ENCODE data around the gene GABRP. TPM values are rescaled to one million over a fixed set of nuclear protein-coding genes. Genes with fewer than 3 reads are reported as not detected.
"Not testable (repeated sequence)": the region's sequence is repeated elsewhere in the genome, so short reads cannot be mapped to it uniquely, and the experiment has no call there.

Gene GABRP
- total and polyA plus RNA-seq, 5 experiments from 2014 or later = not detected

DNA sequence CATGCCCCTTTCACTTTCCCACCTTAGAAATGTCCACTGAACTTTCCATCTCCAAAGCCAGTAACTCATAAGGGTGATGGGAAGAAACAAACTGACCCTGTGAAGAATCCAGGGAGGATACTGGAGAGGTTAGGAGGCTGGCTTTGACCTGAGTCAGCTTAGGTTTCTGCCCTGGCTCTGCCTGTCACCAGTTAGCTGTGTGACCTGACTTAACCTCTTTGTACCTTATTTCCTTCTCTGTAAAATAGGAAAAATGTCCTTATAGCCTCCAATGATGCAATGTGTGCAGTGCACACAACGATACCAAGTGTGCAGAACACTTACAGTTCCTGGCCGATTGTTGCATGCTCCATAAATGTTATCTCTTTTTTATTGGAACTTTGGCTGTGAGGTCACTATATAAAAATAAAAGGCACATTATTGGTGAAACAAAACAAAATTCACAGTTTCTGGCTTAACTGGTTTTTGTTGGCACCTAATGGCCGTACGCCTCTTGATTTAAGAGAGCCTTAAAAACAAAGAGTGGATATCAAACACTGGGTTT, 37.8 kb downstream of the GABRP start:
- H3K4me1 Mint-ChIP-seq = no peaks in the 10 kb centered on the region
- no peaks in the 10 kb centered on the region for H3K36me3 Mint-ChIP-seq
- peaks cover 0 to 8% (median 5%) of the 10 kb centered on the region in 5 donors for H3K27me3 Mint-ChIP-seq
- no peak overlapping the region for H3K27ac Mint-ChIP-seq
- peaks cover 0 to 5% (median 0%) of the 10 kb centered on the region in 9 donors for H3K9me3 Mint-ChIP-seq
- DNase-seq (no peak), ATAC-seq (no peak)
- no peak overlapping the region for H3K4me3 Mint-ChIP-seq
- POLR2A ChIA-PET = no interaction called here

DNA sequence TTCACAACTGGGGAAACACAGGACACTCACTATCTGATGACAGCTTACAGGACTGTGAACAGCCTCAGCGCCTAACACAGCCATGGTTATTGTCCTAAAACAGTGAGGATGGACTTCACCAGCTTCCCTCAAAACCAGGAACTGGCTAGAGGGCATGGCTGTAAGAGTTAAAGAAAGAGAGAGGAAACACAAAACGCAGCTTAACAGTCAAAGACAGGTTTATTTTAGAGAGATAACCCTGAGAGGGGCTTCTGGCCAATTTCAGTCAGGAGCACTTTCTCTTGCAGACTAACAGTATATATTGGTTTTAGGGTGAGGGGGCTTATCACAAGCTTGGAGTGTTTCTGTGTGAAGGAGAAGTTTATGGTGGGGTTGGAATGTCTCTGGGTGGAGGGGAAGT, 42.6 kb downstream of the GABRP start:
- Mint-ChIP-seq H3K27me3 (peaks cover 2 to 10% (median 5%) of the 10 kb centered on the region in 5 donors), H3K9me3 (peaks cover 0 to 5% (median 0%) of the 10 kb centered on the region in 9 donors), H3K36me3 (no peaks in the 10 kb centered on the region), H3K4me1 (no peaks in the 10 kb centered on the region), H3K27ac (no peak overlapping the region), H3K4me3 (no peak overlapping the region)
- DNase-seq (no peak), ATAC-seq (no peak)
- POLR2A ChIA-PET = no interaction called here

GRCh38 chr5:170832241-170832640, 48.7 kb downstream of the GABRP start:
- ATAC-seq = no peak
- Mint-ChIP-seq H3K27ac (no peak overlapping the region), H3K9me3 (peaks cover 0 to 15% (median 3%) of the 10 kb centered on the region in 9 donors), H3K36me3 (no peaks in the 10 kb centered on the region), H3K4me1 (no peaks in the 10 kb centered on the region), H3K27me3 (peaks cover 0 to 8% (median 2%) of the 10 kb centered on the region in 5 donors), H3K4me3 (no peak overlapping the region)
- DNase-seq = no peak
- POLR2A ChIA-PET = no interaction called here

DNA sequence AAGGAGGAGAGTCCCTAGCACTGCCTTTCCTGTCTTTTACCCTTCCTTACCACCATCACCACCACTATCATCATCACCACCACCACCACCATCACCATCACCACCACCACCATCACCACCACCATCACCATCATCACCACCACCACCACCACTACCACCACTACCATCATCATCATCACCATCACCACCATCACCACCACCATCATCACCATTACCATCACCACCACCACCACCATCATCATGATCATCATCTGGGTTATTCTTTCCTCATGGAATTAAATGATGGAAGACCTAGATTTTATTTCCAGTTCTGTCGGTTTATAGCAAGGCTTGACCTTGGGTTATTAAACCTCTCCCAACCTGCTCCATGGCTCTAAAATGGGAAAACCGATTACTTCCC, 50.5 kb downstream of the GABRP start:
- H3K27me3 Mint-ChIP-seq, H3K4me1 Mint-ChIP-seq, H3K4me3 Mint-ChIP-seq, ATAC-seq, POLR2A ChIA-PET, H3K27ac Mint-ChIP-seq, H3K36me3 Mint-ChIP-seq, DNase-seq: not testable (repeated sequence)
- H3K9me3 Mint-ChIP-seq = peaks cover 0 to 15% (median 3%) of the 10 kb centered on the region in 9 donors

GRCh38 chr5:170836226-170836625, 52.7 kb downstream of the GABRP start:
- Mint-ChIP-seq H3K4me1 (no peaks in the 10 kb centered on the region), H3K4me3 (no peak overlapping the region), H3K27ac (no peak overlapping the region), H3K27me3 (peaks cover 0 to 8% (median 0%) of the 10 kb centered on the region in 5 donors), H3K9me3 (peaks cover 0 to 15% (median 3%) of the 10 kb centered on the region in 9 donors), H3K36me3 (no peaks in the 10 kb centered on the region)
- POLR2A ChIA-PET = no interaction called here
- DNase-seq = no peak
- ATAC-seq = no peak

DNA sequence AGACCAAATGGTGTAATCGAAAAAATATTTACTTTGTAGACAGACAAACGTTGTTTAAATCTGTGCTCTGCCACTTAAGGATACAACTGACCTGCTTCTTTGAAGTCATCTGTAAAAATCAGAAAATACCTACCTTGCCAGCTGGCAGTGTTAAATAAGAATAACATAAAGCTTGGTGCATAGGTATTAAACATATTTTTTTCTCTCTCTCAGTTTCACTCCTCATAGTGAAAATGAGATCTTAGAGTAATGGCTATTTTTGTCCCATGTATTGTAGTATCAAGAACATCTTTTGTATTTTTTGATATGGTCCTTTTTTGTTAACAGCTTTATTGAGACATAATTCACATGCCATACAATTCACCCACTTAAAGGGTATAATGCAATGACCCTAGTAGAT, 60.3 kb downstream of the GABRP start:
- H3K27me3 Mint-ChIP-seq = peaks cover 0 to 8% (median 7%) of the 10 kb centered on the region in 5 donors
- POLR2A ChIA-PET = no interaction called here
- H3K4me3 Mint-ChIP-seq = no peak overlapping the region

GRCh38 chr5:170844651-170845050, 61.1 kb downstream of the GABRP start:
- Mint-ChIP-seq H3K9me3 (peaks cover 0 to 5% (median 0%) of the 10 kb centered on the region in 9 donors), H3K27ac (peak overlapping the region in 1 of 10 donors; percentile 82), H3K4me1 (no peaks in the 10 kb centered on the region), H3K27me3 (peaks cover 0 to 8% (median 7%) of the 10 kb centered on the region in 5 donors), H3K36me3 (no peaks in the 10 kb centered on the region), H3K4me3 (no peak overlapping the region)
- POLR2A ChIA-PET = no interaction called here
- DNase-seq (no peak), ATAC-seq (no peak)

More for the DNA sequence above, 60.3 kb downstream of the GABRP start:
- DNase-seq = no peak
- H3K9me3 Mint-ChIP-seq = peaks cover 0 to 5% (median 0%) of the 10 kb centered on the region in 9 donors
- no peaks in the 10 kb centered on the region for H3K36me3 Mint-ChIP-seq
- H3K27ac Mint-ChIP-seq = no peak overlapping the region
- ATAC-seq = no peak
- no peaks in the 10 kb centered on the region for H3K4me1 Mint-ChIP-seq

GRCh38 chr5:170846416-170846815, 62.9 kb downstream of the GABRP start:
- no peaks in the 10 kb centered on the region for H3K4me1 Mint-ChIP-seq
- POLR2A ChIA-PET = no interaction called here
- ATAC-seq (no peak), DNase-seq (no peak)
- peaks cover 0 to 10% (median 7%) of the 10 kb centered on the region in 5 donors for H3K27me3 Mint-ChIP-seq
- no peak overlapping the region for H3K4me3 Mint-ChIP-seq
- no peak overlapping the region for H3K27ac Mint-ChIP-seq
- no peaks in the 10 kb centered on the region for H3K36me3 Mint-ChIP-seq
- peaks cover 0 to 5% (median 0%) of the 10 kb centered on the region in 9 donors for H3K9me3 Mint-ChIP-seq

DNA sequence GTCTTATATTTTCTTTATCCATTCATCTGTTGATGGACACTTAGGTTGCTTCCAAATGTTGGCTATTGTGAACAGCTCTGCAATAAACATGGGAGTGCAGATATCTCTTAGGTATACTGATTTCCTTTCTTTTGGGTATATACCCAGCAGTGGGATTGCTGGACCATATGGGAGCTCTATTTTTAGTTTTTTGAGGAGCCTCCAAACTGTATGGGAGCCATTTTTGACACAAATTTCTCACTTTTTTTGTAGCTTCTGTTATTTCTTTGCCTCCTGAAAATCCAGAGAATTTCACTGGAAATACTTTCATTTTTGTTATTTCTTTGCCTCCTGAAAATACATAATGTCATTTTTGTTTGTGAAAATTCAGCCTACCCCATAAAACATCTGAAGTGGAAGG, 63.3 kb downstream of the GABRP start:
- POLR2A ChIA-PET = no interaction called here
- ATAC-seq (no peak), DNase-seq (no peak)
- H3K27me3 Mint-ChIP-seq = peaks cover 0 to 11% (median 8%) of the 10 kb centered on the region in 5 donors
- no peak overlapping the region for H3K4me3 Mint-ChIP-seq
- no peaks in the 10 kb centered on the region for H3K36me3 Mint-ChIP-seq
- peaks cover 0 to 5% (median 0%) of the 10 kb centered on the region in 9 donors for H3K9me3 Mint-ChIP-seq
- no peak overlapping the region for H3K27ac Mint-ChIP-seq
- no peaks in the 10 kb centered on the region for H3K4me1 Mint-ChIP-seq

GRCh38 chr5:170848033-170848432, 64.5 kb downstream of the GABRP start:
- Mint-ChIP-seq H3K36me3 (no peaks in the 10 kb centered on the region), H3K27me3 (peaks cover 0 to 13% (median 8%) of the 10 kb centered on the region in 5 donors), H3K9me3 (peaks cover 0 to 5% (median 0%) of the 10 kb centered on the region in 9 donors), H3K4me3 (no peak overlapping the region), H3K4me1 (no peaks in the 10 kb centered on the region), H3K27ac (no peak overlapping the region)
- DNase-seq = no peak
- ATAC-seq = no peak
- POLR2A ChIA-PET = no interaction called here

DNA sequence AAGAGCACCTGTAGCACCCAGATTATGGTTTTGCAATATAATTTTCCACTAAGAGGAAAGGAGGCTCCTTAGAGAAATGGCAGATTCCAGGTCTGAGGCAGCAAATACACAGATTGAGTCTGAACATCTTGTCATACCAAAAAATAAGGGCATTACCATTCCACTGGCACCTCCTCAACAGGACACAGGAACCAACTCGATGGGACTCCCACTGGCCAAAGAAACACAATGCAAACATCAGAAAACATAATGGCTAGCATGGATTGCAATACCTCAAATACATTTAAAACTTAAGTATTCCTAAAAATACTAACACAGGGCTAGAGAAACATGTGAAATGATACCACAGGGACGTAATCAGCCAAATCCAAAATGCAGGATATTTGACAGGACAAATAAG, 65.8 kb downstream of the GABRP start:
- ATAC-seq = no peak
- no peaks in the 10 kb centered on the region for H3K4me1 Mint-ChIP-seq
- DNase-seq = no peak
- peaks cover 0 to 4% (median 0%) of the 10 kb centered on the region in 9 donors for H3K9me3 Mint-ChIP-seq
- H3K27ac Mint-ChIP-seq = no peak overlapping the region
- POLR2A ChIA-PET = no interaction called here
- H3K4me3 Mint-ChIP-seq = no peak overlapping the region
- H3K27me3 Mint-ChIP-seq = peaks cover 0 to 13% (median 8%) of the 10 kb centered on the region in 5 donors
- H3K36me3 Mint-ChIP-seq = no peaks in the 10 kb centered on the region

DNA sequence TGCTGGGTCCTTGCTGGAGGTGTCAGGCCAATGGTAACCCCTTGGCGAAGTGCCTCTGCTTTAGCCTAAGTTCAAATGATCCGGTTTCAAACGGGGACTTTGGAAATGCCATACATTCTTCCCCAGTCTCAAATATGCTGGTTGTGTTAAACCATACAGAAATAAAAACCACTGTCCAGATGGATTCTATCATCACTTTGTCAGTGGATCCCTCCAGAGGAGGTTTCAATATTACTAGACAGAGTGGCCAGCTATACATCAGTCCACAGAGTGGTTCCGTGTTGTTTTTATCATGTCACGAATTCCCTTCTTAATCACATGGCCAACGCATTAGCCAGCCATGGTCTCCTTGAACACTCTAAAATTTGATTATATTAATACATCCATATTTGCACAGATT, 71.0 kb downstream of the GABRP start:
- Mint-ChIP-seq H3K4me1 (no peaks in the 10 kb centered on the region), H3K27ac (no peak overlapping the region), H3K36me3 (peaks cover 3 to 19% (median 8%) of the 10 kb centered on the region in 3 donors), H3K4me3 (no peak overlapping the region), H3K27me3 (peaks cover 10 to 22% (median 18%) of the 10 kb centered on the region in 5 donors), H3K9me3 (peaks cover 0 to 20% (median 11%) of the 10 kb centered on the region in 9 donors)
- DNase-seq (no peak), ATAC-seq (no peak)
- POLR2A ChIA-PET = no interaction called here

DNA sequence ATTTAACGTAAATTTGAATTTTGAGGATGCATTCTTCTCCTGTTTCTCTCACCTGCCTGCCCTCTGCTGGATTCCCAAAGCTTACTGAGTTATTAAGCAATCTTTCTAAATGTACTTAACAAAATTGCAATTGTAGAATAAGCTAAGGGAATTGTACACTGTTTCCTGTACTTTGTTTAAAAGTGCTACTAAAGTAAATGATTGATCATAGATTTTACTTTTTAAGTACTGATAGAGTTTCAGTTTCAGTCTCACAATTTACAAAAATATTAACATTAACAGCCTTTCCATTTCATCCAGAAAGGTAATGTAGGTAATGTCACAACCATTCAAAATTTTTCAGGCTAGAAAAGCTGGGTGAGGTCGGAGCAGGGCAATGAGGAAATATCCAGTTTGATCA, 73.5 kb downstream of the GABRP start:
- Mint-ChIP-seq H3K36me3 (peaks cover 15 to 32% (median 20%) of the 10 kb centered on the region in 3 donors), H3K4me3 (no peak overlapping the region), H3K4me1 (peaks cover 4 to 6% (median 5%) of the 10 kb centered on the region in 4 donors), H3K27me3 (peaks cover 22 to 40% (median 26%) of the 10 kb centered on the region in 5 donors), H3K27ac (no peak overlapping the region), H3K9me3 (peaks cover 14 to 40% (median 28%) of the 10 kb centered on the region in 9 donors)
- POLR2A ChIA-PET = no interaction called here
- DNase-seq (no peak), ATAC-seq (no peak)

- no peak overlapping the region for H3K27ac Mint-ChIP-seq
- POLR2A ChIA-PET = no interaction called here
- peak overlapping the region in 5 of 10 donors; percentile 2 to 59 (median 15) for H3K4me3 Mint-ChIP-seq
- peaks cover 17 to 54% (median 22%) of the 10 kb centered on the region in 3 donors for H3K36me3 Mint-ChIP-seq
- peaks cover 14 to 54% (median 32%) of the 10 kb centered on the region in 9 donors for H3K9me3 Mint-ChIP-seq
- DNase-seq (no peak), ATAC-seq (no peak)
- peaks cover 5 to 11% (median 9%) of the 10 kb centered on the region in 4 donors for H3K4me1 Mint-ChIP-seq
- H3K27me3 Mint-ChIP-seq = peaks cover 46 to 65% (median 47%) of the 10 kb centered on the region in 5 donors
Observed at GRCh38 chr5:170860415-170860814, 76.9 kb downstream of the GABRP start.
